GM12892 (cell line): ENCODE results near the gene INTS2.

Experiments
- POLR2A ChIP-seq: IDR thresholded peaks from 2 replicates; pipeline ENCODE4 v1.6.1; 2011; ENCODE audit warnings: low read depth, low read length, control low read depth
- POLR2AphosphoS5 ChIP-seq: IDR thresholded peaks from 2 replicates; pipeline ENCODE4 v1.6.1; 2011; ENCODE audit warnings: low read depth, low read length, control low read depth

DNA sequence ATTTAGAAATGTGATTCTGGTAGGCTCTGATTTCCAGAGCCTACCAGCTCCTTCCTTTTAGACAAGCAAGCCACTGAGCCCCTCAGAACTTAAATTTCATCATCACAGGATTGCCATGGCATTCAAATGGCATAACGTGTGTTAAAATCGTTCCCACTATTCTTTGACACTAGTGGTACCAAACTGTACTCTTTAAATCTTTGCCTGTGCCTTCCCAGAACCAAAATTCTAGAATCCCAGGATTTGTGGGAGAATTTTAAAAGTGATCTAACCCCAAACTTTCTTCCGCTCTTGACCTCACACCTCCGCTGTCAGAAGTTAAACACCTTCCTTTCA is 287 bp upstream of the INTS2 start:
- TF ChIP-seq POLR2AphosphoS5 (no peak), POLR2A (no peak)
